DLD1 (cell line): ENCODE data around the gene ADGRV1.

Source experiments
- in situ Hi-C: cut with HindIII; loops from 2 replicates; pipeline ENCODE4 v1.10.0; 2017; ENCODE audit warnings: low sequenced_read_pairs

ADGRV1 gene

GRCh38 chr5:91212714-91213092, 654.1 kb downstream of the ADGRV1 start:
- in situ Hi-C loops: loop anchor here (25.0 kb wide), 1 partner anchor 175 kb away; the partner anchor contains the start of gene ARRDC3
